GM19328 (cell line): Measurements from ENCODE around the gene PSMD6.

Experiments
- ATAC-seq: cut with Tn5 transposase; IDR thresholded peaks from one replicate; pipeline ENCODE4 v1.9.1; 2021; ENCODE audit warnings: mild to moderate bottlenecking, moderate library complexity; ENCODE audit not compliant: unreplicated experiment

Gene PSMD6

DNA sequence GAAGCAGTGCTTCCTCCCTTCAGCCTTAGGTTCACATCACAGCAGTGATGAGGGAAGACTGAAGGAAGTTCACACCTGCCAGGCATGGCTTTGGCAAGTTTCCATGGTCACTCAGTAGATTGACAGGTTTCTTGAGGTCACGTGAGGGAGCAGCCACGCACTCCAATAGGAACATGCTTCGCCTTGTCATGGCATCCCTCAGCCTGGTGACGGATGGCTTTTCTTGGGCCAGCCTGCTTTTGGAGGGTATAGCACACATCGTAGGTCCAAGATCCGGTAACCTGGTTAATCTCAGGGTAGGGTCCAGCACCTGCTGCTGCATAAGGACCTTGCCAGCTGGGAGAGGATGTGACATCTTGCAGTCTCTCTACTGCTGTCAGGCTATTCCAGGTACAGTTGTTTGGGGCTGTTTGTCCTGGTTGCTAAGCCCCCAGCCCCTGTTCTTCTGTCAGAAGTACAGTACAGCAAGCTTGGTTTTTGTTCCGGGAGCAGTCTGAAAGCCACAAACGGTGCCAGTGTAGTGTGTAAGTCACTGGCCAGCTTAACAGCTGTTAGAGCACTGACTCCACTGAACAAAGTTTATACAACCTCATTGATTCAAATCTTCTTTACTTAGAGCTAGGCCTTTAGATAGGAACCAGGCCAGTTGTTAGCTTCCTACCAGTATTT lies 42.3 kb downstream of the PSMD6 start:
- ATAC-seq, result no peak

DNA sequence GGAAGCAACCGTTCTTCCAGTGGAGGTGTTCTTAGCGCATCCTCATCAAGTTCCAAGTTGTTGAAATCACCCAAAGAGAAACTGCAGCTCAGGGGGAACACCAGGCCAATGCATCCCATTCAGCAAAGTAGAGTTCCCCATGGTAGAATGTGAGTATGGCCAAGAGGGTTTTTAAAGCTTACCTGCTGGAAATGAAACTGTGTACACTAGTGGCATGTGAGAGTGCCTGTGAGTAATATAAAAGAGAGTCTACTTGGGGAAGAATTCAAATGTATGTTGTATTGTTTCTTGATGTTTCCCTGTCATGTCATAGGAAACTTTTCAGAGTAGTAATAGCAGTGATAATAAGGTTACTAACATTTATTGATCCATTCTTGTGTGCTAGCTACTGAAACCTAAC lies 43.3 kb downstream of the PSMD6 start:
- ATAC-seq, result no peak

DNA sequence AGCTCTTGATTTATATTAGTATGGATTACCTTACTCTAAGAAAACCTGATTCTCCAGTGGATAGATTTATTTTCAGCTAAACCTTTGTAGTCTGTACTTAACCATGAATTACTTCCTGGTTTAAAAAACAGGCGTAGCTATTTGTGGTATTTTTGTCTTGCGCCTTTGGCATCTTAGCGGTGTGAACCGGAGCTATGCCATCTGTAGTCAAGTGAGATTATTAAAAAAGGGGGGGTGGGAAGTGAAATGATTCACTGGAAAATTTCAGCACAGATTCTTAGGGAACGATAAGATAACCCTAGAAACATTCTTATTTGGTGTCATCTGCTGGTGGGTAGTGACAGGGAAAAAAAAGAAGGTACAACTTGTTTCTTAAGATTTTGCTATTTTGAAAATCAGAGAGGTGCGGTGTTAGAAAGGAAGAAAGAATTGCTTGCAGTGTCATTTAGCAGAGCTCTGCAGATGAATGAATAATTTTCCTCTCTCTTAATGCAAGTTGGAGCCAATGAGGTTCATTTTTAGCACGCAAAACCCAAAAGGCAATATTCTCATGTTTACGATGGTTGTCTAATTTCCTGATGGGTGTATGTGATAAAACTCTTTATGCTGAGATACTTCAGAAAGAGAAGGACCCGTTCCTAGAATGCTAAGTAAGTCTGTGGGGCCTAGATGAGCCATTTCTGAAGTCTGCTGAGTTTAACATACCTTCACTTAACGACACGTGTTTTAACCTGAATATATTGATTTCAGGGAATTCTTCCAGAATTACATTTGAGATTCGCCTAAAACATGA lies 44.0 kb downstream of the PSMD6 start:
- no peak for ATAC-seq

DNA sequence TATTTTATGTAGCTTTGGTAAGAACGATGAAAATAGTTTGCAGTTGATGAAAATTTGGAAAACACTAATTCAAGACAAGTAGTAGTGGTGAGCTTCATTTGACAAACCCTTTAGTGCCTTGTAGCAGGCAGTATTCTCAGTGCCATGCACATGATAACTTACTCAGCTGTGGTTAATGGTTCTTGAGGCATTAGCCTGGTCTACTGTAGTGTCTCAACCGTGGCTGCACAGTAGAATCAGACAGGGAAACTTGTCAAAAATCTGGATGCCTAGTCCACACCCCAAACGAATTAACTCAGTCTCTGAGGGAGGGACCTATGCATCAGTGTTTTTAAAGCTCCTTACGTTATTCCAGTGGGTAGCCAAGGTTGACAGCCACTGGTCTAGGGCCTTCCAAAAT lies 45.4 kb downstream of the PSMD6 start:
- no peak for ATAC-seq

DNA sequence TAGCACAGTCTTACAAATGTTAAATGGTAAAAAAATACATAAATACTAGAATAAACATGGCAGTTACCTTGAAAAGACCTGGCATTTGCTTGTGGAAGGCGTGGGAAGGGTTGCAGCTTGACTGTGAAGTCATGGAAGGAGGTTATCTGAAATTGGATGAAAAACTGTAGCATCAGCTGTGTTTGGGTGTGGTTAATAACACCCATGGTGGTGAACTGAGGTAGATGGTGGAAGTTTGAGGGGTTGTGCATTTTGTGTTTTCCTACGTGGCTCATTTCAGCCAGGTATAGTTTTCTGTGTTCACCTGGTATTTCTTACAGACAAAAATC lies 46.5 kb downstream of the PSMD6 start:
- ATAC-seq, result no peak

DNA sequence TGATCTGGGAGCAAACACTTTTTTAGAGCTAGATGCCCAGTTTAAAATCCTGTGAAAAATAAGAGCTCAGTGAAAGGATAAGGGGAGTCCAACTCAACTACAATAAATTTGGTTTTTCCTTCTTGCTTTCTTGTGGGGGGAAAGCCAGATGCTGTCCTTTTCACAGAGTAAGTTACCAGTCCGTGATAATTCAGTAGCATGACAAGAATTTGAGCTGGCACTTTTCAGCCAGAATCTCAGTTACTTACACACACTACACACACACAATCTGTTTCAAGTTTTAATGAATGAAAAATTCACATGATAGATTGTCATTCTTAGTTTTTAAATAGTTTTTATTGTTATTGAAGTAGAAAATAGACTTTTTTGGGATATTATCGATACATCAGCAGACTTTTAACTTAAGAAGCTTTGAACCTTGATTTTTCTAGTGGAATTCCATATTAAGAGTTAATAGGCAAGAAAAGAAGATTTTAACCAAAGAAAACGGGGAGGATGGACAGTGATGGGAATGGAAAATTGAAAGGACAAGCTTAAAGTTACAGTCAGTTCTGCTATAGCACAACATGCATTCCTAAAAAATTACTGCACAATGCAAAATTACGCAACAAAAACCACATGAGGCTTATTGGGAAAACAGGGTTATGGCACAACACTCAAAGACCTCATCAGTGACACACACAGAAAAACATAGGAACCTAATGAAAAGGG lies 47.0 kb downstream of the PSMD6 start:
- no peak for ATAC-seq

DNA sequence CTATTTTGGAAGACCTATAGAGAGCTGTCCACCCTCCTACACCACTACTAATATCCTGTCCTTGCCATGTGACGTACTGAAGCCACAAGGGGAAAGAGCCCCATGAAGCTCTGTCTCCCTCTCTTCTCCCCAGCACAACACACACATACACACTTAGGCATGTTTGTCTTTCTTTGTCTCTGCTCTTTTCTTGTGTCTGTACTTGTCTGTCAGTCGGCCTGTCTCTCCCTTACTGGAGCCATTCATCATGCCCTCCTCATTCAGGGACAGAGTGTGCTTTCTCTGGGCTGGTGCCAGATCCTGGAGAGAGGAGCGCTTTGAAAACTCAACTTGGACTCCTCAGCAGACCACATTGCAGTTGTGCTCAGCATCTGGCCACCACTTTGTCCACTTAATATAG lies 47.6 kb downstream of the PSMD6 start:
- no peak for ATAC-seq

DNA sequence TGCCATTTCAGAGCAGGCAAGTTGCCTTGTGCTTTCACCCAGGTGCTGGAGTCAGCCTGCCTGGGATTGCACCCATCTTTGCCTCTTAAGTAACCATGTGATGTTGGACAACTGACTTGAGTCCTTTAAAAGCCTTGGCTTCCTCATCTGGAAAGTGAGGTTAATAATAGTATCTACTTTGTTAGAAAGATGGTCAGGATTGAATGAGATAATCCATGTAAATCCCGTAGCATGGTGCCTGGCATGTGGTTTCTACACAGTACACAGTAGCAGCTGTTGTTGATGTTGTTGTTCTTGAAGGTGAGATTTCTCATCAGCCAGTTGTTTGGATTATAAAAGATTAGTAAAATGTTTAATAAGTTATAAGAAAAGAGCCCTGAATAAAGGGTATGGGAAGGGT lies 48.8 kb downstream of the PSMD6 start:
- no peak for ATAC-seq

DNA sequence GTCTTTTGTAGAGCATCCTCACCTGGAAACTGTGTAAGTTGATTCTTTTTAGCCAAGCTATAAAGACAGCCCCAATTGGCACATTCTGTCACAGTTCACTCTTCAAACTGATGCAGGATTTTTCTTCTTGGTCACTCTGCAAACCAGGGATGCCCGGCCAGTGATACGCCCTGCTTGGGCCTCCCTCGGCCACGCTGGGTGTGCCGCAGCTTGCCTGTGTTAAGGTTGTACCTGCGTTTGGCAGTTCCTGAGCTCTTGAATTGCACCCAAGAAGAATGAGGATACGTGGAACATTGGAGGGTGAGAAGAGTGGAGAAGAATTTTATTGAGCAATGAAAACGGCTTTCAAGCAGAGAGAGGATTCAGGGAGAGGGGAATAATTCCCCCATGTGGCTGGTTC lies 49.9 kb downstream of the PSMD6 start:
- ATAC-seq, result no peak

DNA sequence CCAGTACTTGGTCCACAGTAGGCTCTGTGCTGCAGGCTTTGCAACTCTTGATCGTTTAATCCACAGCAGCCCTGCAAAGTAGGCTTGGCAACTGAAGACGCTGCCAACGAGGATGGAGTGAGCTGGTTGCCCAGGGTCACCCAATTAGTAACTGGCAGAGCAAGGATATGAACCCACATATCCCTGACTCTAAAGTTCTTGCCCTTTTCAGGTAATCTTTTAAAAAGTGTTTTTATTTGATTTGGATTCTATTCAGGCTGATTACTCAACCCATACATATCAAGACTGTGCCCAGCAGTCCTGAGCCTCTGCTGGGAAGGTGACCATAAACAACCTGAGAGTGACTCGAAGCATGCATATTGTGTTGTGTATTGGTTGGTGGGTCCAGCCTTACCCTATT lies 50.3 kb downstream of the PSMD6 start:
- ATAC-seq, result no peak

DNA sequence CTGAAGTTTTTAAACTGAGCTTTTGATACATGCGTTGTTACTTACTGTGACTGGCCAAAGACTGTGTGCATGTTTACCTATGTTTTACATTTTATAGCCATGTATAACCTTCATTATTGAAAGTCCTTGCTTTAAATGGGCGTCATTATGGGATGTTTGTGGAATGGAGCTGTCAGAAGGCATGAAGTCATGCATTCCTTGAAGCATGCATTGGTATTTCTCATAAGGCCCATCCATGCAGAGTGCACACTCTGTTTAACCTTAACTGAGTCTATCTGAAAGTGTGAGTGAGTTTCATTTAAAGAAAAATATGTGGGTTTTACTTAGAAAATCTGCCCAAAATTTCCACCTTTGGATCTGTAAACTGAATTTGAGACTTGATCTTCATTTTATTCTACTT lies 51.1 kb downstream of the PSMD6 start:
- ATAC-seq, result no peak

DNA sequence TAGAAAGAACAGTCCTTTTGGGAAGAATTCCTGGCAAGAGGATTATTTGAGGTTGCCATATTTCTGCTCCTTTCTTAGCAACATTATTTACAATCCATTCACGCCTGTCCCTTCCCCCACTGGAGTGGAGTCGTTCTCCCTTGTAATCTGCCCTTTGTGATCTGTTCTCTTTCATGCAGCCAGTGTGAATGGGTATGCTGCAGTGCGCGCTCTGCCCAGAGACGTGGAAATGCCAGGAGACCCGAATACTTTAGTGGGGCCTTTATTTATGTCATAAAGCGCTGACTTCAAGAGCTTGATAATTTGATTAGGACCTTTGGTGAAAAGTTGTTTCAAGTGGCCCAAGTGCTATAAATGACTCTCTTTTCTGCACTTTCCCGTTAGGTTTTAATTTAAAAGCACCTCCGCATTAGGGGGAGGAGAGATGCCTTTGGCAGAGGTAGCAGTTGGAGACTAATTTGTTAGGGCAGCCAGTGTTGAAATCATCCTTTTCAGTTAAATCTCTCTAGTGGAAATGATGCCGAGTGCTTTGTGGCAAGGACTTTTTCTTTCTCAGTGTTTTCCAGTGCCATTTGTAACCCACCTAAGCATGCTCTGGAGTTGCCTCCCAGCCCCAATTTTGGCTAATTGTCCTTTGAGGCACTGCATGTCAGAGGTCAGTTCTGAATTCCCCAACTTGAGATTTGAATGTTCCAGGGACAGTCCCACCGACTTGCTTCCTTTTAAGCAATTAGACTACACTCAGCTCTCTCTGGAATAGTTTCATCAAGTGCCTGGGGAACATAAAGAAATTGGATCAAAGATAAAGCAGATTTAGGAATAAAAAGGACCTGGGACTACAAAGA lies 52.4 kb downstream of the PSMD6 start:
- no peak for ATAC-seq

DNA sequence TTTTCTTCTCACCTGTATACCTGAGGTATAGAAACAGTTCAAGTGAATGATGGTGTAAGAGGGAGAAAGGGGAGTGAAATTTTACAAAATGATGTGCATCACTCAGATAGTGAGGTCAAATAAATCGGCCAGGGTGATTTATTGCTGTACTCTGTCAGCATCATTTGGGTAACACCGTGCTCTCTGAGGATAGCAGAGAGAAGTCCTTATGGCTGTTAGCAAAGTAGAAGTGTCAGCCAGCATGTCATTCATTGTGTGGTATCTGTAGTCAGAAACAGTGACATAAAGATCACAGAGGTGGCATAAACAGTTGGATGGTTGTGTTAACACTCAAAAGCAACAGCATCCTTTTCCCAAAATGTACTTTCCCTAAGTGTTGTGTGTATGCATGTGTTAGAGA lies 53.4 kb downstream of the PSMD6 start:
- ATAC-seq, result no peak

DNA sequence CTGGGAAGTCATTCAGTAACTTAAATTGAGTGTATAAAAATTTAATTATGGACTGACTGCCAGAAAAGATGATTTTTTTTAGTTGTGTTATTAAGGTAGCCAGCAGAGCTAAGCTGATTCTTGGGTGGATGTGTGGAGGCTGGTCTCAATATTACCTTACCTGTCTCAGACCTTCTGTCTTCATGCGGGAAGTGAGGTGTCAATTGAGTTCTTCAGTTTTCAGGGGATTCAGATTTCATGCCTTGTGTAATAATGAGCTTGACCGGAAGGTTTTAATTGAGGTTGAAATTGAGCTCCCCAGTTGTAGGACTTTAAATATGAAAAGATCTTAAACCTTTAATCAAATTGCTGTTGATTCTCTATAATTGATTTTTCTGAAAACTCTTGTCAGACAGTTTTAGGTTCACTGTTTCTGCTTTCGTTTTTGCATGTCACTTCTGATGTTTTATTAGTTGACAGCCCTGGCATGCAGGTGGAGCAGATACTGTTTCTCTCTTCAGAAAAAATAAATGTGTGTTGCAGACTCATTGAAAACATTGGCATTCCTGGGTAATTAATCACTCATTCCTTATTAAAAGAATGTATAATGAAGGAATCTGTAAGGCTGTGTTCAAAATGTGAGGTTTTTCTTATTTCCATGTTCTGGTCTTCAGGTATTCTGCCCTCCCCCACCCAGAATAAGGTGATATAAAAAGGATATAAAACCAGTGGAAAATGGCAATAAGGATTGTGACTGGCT lies 54.5 kb downstream of the PSMD6 start:
- no peak for ATAC-seq

DNA sequence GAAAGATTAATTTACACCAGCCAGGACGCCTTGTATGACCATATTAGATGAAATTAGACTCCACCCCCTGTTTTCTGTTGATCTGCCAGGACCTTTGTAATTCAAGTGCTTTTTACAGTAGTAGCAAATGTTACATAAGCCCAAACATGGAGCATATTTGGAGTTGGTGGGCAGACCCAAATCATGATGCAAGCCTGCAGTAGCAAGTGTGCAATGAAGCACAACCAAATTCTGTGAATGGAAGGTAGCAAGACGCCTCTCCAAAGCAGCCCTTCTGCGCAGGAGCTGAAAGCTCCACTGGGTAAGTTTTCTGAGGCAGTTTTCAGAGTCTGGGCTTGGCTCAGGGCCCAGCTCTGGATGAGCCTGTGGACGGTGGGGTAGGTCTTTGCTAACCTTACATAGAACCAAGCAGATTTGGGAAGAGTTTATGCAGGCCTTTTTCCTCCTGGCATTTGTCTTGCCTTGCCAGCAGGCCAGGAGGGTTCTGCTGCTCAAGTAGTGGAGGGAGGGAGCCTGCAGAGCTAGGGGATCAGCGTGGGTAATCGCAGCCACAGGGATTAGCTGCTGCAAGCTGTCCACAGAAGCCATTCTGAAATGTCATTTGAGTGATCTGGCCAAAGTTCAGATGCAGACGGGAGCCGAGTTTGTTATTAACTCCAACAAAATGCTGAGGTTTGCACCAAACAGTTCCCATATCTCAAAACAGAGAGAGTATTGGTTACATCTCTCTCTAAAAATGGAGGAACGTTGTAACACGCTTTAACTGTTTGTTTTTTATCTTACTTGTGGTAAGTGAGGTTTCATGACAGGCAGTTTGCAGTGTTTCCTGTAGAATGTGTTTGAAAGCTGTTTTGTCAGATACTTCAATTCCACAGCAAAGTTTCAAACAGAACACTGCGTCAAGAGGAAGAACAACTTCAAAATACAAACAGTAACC lies 55.4 kb downstream of the PSMD6 start:
- peak; percentile 51 for ATAC-seq

DNA sequence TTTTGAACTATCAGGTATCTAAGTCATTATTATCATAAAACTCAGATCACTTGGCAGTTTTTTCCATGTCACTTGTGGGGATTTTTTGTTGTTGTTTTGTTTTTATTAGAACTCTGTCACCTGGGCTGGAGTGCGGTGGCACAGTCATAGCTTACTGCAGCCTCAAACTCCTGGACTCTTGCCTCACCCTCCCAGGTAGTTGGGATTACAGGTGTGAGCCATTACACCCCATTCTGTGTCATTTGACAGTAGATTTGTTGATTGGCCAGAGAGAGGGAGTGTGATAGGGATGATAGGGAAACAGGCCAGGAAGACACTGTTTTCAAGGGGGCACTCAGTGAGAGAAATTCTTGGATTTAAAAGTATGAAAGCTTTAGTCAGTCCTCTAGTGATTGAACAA lies 56.4 kb downstream of the PSMD6 start:
- ATAC-seq, result no peak

DNA sequence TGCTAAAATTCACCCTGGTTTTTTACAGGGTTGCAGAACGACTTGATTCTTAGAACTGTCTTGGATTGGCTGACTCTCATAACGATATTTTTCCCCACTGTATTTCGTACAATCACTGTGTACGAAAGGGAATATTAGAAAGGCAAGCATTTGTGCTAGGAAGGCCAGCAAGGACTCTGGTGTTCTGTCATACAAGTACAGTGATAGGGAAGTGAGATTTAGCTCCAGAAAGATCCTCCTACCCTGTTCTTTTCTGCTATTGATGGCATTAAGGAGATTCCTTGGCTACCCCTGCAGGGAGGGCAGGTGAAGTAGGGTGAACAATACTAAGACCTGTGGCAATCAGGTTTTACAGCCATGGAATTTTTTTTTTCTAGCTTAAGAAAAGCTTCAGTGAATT lies 57.3 kb downstream of the PSMD6 start:
- ATAC-seq, result no peak

DNA sequence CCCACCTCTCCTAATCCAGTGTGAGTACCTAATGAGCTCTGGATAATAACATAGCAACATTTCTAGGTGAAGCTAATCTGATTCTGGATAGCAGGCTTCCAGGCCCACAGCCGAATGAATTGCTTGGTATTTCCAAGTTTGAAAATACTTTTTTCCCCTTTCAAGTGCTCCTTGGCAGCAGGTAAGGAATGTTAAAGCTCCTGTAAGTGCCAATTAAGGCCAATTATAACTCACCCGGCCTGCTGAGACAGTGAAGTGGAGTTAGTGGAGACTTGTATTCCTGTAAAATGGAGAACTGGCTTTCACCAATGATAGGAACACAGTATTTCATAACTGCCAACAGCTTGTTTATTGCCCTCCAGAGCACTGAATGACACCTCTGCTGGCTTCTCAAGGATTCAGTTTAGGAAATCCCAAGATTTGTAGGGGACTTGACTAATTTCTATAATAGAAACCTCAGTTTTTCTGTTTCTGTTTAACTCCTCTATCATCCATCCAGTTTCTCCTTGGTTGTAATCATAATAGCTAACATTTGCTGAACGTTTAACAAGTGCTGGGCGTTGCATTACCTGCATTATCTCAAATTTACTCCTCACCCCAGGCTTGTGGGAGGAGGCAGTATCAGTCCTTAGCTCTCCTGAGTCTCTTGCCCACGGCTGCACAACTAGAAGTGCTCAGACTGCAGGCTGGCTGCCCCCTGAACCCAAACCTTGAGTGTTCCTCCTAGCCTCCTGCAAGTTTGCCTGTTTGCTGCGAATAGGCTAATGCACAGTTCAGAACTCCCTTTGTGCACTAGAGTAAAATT lies 58.4 kb downstream of the PSMD6 start:
- ATAC-seq, result no peak

DNA sequence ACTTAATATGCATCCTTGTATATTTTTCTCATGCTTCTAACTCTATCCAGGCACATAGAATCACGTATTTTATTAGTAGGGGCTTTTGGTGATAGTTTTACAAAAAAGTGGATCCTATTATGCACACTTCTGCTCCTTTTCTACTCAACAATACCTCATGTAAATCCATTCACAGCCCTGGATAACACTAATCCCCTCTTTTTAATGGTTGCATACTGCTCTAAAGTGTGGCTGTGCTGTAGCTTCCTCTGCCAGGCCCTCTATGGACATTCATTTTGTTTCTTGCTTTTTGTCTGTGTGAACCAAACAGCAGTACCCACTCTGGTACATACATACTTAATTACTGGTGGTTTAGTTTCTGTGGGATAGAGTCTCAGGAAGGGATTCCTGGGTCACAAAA lies 59.8 kb downstream of the PSMD6 start:
- ATAC-seq, result no peak
